Measurements from ENCODE around the gene HDLBP.

HDLBP gene, protein sequence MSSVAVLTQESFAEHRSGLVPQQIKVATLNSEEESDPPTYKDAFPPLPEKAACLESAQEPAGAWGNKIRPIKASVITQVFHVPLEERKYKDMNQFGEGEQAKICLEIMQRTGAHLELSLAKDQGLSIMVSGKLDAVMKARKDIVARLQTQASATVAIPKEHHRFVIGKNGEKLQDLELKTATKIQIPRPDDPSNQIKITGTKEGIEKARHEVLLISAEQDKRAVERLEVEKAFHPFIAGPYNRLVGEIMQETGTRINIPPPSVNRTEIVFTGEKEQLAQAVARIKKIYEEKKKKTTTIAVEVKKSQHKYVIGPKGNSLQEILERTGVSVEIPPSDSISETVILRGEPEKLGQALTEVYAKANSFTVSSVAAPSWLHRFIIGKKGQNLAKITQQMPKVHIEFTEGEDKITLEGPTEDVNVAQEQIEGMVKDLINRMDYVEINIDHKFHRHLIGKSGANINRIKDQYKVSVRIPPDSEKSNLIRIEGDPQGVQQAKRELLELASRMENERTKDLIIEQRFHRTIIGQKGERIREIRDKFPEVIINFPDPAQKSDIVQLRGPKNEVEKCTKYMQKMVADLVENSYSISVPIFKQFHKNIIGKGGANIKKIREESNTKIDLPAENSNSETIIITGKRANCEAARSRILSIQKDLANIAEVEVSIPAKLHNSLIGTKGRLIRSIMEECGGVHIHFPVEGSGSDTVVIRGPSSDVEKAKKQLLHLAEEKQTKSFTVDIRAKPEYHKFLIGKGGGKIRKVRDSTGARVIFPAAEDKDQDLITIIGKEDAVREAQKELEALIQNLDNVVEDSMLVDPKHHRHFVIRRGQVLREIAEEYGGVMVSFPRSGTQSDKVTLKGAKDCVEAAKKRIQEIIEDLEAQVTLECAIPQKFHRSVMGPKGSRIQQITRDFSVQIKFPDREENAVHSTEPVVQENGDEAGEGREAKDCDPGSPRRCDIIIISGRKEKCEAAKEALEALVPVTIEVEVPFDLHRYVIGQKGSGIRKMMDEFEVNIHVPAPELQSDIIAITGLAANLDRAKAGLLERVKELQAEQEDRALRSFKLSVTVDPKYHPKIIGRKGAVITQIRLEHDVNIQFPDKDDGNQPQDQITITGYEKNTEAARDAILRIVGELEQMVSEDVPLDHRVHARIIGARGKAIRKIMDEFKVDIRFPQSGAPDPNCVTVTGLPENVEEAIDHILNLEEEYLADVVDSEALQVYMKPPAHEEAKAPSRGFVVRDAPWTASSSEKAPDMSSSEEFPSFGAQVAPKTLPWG (N-terminal part only)

DNA sequence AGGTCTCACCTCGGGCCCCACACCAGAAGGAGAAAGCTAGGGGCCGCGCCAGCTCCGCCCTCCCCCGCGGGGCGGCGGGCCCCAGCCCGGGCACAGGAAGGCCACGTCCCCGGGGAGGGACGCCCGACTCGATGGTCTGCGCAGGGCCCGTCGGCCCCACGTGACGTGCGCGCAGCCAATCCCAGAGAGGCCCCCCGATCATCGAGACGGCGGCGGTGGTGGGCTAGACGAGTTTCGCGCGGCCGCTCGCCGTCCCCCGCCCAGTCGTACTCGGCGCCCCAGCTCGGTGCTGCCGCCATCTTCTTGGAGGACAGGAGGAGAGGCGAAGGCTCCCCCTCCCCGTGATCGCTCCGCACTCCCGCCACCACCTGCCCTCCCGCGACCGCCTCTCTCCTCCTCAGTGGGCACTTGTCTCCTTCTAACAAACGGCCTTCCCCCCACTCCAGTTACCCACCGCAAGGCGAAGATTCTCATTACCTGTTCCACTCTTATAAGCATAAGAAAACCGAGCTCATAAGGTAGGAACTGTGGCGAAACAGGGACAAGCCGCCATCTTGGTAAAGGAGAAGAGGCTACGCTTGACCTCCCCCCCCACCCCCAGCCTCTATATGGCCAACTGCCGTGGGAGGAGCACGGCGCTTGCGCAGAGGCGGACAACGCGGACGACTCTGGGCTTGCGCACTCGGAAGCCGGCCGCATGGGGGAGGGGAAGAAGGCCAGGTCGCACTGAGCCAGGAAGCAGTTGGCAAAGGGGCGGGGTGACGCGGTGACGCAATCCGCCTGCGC is at the start of gene HDLBP:
HDLBP (minus strand) TSS at position 580 of the 786 bp plus-strand sequence. CDS start 48,803 bp downstream, outside the sequence.
- DNase-seq: peak; percentile 98

DNA sequence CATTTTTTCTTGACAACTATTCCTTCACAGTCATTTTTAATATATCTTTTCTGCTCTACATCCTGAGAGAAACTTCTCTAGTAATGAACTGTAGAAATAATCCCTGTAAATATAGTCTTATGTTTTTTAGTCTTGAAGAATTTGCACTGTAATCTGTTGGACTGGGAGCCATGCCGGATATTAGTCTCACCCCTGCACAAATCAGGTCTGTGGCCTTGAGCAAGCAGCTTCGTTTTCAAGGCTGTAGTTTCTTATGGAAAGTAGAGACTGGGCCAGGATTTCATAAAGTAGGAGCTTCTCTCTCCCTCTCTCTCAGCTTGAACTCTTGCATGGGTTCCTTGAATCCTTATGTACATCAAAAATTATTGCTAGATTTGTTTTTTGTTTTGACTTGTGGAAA is 49.3 kb upstream of the HDLBP start:
- DNase-seq: no peak

DNA sequence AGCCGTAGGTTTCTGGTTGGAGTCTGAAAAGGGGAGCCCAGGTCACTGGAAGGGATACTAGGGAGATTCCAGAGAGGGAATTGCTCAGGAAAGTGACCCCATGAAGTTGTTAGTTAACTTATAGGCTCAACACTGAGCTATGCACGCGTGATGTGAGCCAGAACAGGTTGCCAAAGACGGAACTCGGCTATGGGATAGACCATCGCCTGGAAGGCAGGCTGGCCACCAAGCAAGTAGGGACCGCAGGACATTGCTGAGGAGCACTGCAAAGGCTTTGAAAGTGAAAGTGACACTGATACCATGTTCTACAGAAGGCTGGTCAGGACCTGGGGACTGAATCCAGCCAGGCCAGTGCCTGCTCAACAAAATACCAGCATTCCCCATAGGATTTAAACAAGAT is 48.0 kb upstream of the HDLBP start:
- peak; percentile 21 for DNase-seq

DNA sequence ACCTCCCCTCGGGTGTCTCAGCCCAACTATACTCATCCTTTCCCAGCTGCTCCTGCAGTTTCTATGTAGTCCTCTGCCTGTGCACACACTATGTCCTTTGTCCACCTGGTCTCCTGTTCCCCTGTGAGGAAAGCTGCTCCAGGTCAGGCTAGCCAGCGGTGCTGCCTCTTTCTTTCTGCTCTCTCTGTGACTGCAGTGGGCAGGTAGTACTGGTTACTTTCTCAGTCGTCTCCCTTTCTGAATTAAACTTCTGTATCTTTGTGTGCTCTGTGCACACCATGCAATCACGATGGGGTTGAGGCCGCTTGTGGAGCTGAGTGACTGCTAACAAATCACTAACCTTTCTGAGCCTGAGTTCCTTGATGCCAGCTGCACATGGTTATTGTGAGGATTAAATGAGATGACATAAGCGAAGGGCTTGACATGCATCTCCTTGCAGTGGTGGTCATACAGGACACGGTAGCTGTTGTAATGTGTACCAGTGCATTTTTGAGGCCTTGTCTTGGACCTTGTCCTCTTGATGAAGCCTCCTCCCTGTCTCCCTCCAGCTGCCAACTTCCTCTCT is 44.1 kb upstream of the HDLBP start:
- DNase-seq: no peak

DNA sequence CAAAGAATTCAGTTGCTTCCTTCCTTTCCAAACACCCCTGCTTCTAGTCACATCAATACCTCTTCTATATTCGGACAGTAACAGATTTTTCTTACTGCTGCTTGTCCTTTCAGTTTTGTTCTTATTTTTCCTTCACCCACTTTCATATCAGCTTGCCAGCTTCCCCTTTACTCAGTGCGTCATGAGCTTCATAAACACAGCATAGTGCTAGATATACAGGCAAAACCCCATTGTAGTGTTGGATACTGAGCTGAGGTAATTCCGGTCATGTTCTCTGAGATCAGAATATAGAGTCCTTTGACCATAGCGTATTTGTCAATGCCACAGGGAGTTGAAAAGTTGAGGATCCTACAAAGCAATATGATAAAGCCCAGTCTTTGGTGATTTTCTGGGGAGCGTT is 43.0 kb upstream of the HDLBP start:
- no peak for DNase-seq

DNA sequence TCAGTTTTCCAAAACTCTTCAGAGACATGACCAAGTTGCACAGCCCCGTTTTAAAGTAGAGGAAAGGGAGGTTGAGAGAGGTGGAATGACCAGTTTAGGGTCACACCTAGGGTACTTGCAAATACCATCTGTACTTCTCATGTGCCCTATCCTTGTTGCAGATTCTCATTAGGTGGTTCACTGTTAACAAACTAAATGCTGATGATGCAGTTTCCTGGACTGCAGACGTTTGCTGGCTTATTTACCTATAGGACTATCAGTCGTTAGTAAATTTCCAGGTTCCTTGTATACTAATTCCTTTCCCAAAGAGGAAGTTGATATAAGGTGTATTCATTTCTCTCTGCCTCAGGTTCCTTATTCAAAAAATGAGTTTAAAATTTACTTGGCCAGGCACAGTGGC is 42.1 kb upstream of the HDLBP start:
- no peak for DNase-seq

DNA sequence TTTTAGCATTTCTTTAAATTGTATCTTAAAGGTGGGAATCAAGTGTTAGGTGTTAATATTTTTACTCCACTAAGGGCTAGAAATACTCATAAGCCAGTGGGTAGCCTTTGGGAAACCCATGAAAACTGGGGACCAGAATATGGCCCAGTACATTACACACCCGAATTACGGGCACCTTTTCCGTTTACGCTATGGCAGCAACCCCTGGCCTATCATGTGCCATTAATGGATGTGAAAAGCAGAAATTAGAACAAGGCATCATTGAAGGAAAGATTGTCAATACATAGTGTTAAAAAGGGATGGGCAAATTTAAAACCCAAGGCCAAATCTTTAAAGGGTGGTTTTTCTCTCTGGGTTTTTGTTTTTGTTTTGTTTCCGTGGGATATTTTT is 41.4 kb upstream of the HDLBP start:
- no peak for DNase-seq

DNA sequence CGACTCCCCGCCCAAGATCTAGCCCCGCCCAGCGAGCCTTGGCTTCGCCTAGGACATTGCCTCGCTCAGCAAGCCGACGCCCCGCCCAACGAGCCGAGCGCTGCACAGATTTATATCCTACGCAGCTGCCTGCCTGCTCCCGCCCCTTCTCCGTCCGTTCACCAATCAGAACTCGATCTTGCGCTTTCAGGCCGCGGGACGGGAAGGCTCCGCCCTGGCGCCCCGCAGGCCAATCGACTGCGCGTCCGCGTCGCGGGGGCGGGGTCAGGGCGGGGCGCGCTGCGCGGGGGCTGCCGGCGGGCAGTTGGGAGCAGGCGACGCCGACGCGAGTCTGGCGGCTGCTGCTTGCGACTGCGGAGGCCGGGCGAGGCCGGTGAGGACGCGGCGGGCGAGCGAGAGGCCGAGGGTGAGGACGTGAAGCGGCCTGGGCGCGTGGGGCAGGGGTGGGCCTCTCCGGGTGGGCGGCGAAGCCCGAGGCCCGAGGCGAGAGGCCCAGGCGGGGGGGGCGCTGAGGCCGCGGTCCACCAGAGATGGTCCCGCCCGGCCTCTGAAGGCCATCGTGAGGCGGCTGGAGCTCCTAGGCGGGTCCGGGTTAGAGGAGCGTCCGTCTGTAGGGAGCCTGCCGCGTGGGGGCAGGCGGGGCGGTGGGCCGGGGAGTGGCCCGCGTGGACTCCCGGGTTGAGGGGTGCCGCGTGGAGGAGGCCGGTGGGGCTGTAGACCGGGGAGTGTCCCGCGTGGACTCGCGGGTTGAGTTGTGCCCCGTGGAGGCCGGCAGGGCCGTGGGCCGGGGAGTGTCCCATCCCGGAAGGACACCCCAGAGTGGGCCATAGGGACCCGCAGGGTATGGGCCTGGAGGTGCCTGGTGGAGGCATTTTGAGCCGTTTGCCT is 40.8 kb upstream of the HDLBP start, which contains the start of gene FARP2:
FARP2 (plus strand) TSS at position 303 of the 888 bp plus-strand sequence. CDS start 16,823 bp downstream, outside the sequence.
- DNase-seq: peak; percentile 99

DNA sequence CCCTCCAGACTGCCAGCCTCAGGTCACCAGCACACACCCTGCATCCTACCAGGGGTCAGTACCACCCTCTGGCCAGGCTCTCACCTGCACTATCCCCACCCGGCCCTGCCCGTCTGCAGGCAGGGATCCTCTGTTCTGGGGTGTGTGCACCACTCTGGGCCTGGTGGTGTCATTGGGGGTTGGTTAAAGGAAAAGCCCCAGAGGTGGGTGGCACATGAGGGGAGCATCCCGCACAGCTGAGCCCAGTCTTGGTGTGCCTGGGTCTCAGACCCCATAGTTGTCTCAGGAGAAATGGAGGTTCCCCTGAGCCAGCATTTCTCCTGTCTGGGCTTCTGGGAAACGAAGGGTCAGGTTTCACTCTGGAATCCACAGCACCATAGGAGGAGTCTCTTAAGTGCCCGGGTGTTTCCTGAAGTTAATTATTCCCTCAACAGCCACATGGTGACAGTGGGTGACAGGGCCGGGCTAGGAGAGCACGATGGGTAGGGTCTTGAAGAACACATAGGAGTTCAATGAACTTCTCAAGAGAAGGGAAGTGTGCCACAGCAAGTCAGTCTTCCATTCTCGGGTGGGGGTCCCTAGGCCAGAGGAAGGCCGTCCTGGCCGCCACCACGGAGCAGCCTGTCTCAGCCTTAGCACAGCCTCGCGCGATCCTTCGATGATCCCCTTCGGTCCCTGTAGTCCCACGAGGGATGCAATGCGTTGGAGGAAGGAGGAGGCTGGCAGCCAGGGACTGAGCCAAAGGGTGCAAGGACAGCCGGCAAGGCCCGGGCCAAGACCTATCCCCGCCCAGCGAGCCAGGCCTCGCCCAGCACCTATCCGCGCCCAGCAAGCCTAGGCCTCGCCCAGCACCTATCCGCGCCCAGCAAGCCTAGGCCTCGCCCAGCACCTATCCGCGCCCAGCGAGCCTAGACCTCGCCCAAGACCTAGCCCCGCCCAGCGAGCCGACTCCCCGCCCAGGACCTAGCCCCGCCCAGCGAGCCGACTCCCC is 39.5 kb upstream of the HDLBP start:
- peak; percentile 91 for DNase-seq

DNA sequence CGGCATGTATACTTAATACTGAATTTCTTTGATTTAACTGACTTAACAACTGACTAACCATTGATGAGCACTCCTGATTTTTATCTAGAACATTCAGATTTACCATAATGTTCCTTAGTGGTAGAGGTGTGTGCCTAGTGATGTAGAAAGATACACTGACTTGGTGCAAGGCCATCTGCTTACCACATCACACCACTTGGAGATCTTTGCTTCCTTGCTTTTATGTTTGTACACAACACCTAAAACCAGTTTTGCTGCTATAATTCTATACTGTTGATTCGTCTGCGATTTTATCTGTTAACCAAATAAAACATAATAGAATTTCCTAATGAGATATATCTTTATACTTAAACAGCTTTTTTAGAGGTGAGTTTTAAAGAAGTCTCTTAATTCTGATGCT is 36.8 kb upstream of the HDLBP start:
- no peak for DNase-seq

DNA sequence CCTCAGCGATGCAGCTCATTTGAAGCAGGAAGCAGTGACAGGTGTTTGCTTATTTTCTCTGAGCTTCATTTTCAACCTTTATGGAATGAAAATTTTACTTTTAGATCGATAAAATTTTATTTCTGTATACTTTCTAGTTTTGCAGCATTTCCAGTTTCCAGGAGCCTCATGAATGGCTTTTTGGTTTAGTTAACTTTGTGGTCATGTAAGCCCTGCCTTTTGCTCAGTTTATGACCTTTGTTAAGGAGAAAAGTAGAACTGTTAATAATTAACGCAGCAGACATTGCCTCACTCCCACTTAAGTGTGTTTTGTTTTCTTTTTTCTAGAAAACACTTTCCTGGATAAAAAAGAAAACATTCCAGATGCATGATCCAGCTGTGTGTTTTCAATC is 36.2 kb upstream of the HDLBP start:
- no peak for DNase-seq

DNA sequence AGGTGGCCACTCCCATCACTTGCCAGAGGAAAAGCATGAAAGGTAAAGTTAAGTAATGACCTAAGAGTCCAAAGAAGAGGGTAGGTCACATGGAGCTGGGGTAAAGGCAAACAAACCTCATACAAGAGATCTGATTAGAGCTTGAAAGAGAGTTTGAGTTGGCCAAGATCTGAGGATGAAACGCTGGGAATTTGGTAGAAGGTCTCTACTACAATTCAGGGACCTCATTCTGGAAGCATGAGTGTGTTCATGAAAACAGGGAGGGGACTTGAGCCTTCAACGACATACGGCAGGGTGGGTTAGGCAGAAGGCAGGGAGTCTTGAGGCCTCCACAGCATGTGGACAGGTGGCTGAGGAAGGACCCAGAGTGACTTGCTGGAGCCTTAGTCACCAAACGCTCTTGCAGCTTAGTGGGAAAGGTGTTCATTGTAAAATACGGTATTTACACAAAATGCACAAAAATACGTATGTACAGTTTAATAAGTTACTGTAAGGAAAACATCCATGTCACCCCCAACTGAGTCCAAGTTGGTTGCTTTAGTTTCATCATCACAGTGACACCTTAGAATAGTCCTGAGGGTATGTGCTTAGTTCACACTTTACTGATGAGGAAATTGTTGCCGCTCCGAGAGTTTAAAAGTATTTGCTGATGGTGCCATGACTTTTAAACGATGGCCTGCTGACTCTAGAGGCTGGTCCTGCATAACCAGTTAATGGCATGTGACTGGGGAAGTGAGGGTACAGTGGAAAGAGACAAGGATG is 35.6 kb upstream of the HDLBP start:
- DNase-seq: no peak

DNA sequence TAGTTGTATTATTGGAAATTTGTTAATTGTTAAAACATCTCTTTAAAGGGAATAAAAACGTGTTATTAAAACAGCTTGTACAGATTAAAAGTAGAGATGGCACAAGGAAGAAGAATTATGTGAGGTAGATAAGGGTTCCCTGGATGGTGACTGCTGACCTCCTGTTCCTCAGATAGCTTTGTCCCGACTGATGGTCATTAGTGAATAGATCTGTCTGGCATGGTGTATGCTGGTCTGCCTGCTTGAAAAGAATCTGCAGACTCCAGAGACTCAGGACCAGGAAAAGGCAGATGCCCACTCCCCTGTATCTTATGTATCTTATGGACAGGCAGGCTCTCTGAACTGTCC is 35.0 kb upstream of the HDLBP start:
- DNase-seq: no peak

DNA sequence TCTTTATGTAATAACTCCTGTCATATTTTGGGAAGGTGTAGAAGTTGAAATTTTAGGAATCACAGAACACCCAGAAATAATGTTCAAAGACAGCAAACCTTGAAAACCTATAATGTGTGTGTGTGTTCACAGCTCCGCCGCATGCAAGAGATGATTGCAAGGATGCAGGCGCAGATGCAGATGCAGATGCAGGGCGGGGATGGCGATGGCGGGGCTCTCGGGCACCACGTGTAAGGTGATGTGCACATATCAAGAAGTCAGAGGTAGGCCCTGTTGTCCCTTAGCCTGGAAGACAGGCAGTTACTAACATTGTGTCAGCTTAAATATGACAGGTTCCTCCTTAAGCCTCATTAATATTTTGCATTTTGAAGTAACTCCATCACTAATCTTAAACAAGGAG is 34.5 kb upstream of the HDLBP start:
- no peak for DNase-seq

DNA sequence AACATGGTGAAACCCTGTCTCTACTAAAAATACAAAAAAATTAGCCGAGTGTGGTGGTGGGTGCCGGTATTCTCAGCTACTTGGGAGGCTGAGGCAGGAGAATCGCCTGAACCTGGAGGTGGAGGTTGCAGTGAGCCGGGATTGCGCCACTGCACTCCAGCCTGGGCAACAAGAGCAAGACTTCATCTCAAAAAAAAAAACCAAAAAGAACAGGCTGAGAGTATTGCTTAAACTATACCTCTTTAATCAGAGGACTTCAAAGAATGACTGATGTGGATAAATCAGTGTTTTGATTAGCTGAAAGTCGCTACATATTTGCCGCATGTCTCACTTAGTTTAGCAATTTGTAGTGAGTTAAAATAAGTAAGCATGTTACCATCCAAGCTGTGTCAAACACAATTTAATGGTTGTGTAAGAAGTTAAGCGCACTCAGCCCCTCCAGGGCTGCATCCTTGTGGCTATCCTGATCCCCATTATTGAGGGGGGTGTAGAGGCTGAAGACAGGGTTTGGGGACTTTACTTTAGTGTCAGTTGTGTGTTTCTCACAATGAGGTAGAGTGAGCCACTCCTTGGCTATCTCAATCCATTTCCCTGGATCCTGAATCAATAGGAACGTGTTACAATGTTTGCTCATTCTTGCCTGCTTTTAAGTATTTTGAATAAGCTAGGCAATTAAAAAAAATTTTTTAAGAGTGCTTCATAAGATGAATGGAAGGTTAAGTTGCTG is 29.6 kb upstream of the HDLBP start:
- no peak for DNase-seq

DNA sequence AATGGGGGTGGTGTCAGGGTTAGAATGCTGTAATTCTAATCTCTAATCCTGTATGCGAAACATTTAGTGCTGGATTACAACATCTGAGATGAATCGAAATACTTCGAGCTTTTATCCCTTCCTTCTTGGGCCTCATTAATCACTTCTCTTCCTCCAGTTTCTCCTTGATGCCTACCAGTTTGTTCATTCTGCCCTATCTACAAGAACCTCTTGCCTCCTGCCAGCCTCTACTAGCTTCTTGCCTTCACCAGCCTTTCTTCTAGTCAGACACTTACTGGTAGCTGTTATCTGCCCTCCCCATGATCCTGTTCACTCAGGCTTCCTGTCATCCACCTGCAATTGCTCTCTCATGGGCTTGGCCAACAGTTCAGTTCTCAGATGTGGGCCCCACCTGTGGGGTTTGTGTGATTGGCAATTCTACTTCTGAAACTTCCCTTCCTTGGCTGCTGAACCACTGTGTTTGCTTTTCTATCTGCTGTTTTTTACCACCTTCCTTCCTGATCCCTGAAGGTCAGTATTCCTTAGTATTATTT is 25.2 kb upstream of the HDLBP start:
- DNase-seq: no peak

DNA sequence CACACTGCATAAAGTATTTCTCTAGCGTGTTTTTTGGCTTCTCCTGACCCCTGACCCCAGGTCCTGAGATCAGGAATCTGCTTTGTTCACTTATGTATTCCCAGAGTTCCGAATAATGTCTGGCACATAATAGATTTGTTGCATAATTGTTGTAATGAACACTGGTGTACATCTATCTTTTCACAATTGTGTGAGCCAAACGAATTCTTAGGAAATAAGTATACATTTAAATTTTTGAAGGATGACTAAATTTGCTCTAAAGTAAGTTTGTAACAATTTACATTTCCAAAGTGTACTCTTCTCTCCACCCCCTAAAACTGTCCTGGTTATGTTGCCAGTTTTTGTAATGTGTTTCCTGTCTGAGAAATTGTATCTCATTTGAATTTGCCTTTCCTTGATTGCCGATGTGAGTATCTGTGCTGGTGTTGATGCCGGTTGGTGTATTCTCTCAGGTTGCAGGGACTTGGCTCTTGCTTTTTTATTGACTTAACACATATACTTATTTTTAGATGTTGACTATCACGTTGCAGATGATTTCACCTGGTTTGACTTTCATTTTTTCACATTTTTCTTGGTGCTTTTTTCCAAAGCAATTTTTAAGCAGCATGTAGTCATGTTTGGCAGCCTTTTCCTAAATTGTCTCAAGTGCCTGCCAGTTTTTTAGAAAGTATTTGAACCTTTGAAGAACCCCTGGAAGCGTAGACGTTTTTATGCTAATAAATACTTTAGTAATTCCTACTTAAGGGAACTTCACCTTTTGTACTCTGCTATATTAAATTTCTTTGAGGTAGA is 24.6 kb upstream of the HDLBP start:
- peak; percentile 25 for DNase-seq

All from NCI-H2029 (cell line).